ENCODE results near the gene PIGZ.
A peak's percentile ranks its signal among the peaks of the same experiment; 100 is the strongest.

The PIGZ gene

DNA sequence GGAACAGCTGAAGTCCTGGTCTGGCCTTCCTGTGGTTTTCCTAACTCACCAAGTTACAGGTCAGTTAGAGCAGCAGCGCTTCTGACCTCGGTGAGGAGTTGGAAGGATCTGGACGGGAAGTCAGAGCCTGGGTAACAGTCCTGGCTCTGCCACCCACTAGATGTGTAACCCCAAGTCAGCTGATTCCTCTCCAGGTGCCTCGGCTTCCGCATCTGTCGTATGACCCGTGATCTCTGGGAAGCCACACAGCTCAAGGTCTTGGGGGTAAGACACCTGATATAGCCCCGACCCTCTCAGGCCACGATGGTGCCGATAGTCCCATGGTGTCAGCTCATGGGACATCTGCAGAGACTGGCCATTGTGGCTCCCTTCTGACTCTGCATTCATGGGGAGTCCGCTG lies 8.3 kb upstream of the PIGZ start:
- DNase-seq, result no peak

DNA sequence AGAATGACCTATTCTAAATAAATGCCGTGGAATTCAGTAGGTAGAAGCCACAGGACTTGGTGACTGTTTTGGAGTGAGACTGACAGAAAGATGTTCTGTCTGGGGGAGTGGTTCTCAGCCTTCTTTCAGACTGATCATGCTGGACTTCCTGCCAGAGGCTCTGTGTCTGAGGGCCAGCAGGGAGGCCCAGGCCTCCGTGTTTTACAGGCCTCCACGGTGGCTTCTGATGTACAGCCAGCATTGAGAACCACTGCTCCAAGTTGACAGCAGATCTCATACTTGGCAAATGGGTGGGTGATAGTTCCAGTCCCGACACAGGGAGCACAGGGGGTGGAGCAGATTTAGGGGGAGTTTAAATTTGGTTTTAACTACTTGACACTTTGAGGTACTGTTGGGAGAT lies 6.7 kb upstream of the PIGZ start:
- DNase-seq, result no peak

DNA sequence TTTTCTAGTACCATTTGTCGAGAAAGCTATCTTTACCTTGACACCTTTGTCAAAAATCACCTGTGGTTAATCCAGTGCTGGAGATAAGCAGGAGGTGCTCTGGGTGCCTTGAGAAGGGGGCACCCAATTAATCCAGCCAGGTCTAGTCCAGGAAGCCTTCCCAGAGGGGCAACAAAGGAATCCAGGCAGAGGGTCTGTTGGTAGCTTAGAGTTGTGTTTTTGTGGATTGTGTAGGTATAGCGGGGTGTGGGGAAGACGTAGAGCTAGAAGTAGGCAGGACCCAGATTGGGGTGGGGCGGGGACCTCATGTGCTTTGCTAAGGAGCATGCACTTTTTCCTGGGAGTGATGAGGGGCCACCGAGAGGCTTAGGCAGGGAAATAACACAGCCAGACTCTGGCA lies 6.0 kb upstream of the PIGZ start:
- no peak for DNase-seq

DNA sequence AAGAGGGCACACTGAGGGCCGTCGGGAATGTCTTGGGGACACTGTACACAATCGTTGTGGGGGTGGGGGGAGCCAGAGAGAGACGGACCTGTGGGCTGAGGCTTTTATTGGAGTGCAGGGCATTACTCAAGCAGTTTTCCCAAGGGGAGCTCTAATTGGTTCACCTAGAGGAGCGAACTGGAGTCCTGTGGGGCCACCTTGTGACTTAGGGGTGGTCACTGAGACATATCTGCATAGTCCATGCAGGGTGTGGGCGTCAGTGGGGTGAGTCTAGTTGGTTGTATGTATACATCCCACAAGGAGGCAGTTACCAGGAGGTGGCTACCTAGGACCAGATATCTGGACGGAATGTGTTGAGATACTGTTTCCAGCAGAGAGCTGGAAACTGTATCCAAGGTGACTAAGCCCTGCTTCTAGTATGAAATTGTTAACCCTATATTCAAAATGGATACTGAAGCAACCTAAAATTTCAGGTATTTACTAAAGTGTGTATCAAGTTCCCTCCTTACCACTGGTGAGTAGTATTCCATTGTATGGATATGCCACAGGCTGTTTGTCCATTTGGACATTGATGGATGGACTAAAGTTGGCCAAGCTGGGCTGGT lies 2.6 kb upstream of the PIGZ start:
- DNase-seq, result peak in 1 of 2 experiments; percentile 11

DNA sequence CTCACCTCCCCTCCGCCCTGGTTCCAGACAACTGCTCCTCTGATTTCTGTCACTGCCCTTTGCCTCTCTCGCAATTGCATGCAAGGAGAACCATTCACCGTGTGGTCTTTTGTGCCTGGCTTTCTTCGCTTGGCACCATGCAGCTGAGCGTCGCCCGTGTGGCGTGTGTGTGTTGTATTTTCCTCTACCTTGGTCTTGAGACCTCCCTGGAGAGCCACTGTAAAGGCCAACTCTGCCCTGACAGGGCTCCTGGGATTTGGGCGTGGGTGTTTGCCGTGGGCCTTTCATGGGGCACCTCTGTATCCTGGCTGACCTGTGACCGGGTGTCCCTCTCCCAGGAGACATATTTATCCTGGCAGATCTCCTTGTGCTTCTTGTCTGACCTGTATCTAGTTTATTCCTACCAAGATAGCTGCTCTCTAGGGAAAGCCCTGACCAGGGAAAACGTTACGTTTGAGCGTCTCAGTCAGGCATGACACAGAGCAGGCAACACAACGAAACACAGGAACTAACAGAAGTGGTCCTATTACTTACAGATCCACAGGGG lies 2.0 kb upstream of the PIGZ start:
- no peak for DNase-seq

DNA sequence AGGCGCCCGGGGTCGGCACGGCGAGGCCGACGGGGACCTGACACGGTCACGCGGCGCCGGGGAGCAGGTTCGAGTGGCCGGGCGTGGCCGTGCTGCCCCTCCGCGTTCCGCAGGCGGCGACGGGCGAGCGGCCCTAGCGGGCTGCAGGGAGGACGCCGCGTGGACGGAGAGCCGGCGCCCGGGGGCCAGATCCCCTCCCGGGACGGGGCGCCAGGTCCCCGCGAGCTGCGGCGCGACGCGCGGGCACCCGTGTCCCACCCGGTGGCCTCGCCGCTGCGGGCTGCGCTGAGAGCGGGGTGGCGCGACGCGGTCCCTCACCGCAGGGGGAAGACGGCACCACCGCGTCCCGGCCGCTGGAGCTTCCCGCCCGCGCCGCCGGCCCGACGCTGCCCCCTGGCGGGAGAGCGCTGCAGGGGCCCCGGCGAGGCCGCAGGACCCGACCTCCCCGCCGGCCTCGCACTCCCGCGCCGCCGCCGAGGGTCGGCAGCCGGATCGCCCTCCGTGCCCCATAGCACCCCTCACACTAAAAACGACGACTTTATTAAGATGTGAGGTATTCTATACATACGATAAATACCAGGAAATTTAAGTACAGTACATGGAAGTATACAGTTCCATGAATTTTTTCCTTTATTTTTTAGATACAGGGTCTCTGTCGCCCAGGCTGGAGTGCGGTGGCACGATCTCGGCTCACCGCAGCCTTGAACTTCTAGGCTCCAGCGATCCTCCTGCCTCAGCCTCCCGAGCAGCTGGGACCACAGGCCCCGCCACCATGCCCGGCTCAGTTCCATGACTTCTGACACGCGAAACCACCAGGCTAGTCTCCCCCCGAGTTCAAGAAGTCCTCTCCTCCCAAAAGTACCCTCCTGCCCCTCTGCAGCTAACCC lies 1.3 kb upstream of the PIGZ start:
- DNase-seq, result peak in 1 of 2 experiments; percentile 37

DNA sequence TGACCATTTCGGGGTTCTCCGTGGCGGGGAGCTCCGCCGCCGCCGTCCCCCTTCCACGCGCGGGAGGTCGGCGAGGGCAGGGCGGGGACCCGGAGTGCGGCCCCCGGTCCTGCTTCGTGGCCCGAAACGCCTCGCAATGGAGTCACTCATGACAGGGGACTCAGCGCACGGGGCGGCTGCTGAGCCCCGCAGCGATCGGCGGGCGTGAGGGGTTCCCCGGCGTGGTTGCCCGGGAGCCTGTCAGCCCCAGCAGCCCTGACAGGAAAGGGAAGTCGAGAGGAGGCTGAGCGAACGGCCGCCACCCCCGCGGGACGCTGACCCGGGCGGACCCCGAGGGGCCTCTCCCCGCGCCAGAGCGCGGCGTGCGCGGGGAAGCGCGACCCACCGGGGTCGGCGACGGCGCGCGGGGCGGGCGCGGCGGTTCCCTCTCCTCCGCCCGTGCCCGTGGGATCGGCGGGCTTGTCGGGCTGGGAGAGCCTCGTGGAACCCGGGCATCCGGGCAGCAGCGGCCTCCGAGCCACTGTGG lies 564 bp upstream of the PIGZ start:
- DNase-seq, result no peak

DNA sequence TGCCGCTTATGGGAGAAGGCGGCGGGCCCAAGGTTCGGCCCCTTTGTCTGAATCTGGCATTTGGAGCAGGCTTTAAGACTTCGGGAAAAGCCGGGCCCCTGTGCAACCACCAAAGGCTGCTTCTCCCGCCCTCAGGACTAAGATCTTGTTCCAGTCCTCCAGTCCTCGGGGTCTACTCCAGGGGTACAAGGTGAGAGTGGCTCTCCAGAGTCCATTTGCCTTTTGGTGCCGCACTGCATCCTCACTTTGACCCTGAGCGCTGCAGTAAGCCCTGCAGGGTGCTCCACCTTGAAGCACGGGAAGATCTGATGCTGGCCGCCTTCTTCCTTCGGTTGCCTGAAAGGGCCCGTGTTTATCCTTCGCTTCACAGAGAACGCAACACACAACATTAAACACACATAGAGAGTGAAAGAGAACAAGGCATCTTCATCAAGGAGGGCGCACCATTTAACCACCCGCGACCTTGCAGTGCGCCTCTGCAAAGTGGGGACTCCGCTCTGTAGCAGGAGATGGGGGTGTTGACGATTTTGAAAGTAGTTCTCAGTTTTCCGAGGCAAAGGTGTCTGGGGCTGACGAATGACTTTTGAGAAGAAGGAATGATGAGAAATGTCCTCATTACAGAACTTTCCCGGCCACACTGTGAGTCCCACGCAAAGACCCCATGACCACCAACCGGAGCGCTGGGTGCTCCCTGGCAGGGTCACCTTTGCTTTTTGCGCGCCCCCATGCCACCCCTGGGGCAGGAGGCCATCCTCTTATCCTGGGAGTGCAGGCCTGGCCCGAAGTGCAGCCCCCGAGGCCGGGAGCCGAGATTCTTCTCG lies 1.0 kb downstream of the PIGZ start:
- no peak for DNase-seq

DNA sequence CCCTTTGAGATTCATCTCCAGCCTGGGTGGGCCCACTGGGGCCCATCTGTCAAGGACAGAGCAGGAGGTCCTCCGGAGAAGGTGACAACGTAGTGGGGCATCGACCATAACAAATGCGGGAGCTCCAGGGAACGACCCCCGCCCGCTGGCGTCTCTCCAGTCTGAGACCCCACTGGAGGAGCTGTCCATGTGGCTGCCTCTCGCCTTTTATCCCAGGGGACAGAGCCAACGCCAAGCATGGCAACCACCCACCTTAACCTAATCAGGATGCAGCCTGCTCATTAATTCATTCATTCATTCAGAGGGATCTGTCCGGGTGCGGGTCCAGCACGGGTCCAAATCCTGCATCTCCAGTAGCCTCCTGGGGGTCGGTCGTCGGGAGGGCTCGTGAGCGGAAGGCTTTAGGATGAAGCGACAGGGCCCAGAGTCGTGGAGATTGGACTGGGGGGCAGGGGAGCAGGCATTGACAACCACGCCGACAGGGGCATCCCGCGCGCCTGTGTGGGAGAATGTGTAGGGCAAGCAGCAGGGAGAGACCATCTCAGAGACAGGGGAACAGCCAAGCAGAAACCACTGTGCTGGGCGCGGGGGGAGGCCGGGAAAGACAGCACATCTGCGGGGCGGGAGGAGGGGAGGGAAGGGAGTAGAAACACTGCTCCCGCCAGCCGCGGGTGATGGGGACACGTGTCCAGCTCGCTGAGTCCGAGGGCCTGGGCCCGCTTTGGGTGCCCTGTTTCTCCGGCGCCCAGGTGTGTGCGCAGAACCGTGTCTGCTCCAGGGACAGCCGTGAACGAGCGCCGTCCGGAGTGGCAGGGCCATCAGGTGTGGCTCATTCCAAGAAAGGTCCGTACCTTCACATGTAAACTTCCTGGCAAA lies 1.9 kb downstream of the PIGZ start:
- no peak for DNase-seq

DNA sequence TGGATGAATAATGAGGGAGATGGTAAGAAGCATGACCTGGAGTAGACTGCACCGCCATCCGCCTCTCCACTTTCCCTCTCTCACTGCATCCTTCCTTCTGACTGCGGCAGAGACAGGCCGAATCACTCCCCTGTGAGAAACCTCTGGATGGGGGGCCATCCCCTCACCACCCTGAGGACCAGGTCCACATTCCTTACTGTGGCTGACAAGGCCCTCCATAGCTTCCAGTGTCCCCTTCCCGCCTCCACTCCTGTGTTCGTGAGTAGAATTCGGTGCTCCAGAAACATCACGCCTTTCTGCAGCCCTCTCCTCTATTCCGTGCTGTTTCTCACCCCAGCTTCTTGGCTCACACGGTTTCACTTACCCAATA lies 2.8 kb downstream of the PIGZ start:
- no peak for DNase-seq

DNA sequence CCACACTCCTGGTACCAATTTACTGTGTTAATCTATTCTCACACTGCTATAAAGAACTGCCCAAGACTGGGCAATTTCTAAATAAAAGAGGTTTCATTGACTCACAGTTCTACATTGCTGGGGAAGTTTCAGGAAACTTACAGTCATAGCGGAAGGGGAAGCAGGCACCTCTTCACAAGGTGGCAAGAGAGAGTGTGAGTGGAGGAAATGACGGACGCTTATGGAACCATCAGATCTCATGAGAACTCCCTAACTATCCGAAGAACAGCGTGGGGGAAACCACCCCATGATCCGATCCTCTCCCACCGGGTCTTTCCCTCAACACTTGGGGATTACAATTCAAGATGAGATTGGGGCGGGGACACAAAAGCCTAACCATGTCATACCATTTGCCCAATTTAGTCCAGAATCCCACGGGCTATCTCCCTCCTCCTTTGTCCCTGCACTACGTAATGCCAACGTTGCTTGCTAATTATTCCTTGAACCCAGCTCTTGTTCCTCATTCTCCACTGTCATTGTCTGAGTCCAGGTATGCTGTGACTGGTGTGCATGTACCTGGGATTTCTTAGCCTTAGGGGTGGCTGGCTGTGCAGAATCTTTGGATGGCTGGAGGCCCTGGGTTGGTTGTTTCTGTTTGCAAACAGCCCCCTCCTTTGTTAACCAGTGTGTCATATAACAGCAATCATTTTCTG lies 3.4 kb downstream of the PIGZ start:
- DNase-seq, result no peak

DNA sequence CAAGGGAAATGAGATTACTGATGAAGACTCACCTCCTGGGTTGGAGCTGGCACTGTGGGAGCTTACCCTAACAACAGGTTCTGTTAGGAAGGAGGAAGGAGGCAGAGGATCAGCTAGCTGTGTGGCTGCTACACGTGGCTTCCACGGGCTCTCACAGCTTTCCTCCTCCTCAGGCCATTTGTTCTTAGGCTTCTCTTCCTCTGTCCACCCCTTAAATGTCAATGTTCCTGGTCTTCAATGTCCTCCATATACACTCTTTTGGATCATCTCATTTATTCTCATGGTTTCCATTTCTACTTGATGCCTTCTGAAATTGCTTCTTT lies 5.0 kb downstream of the PIGZ start:
- DNase-seq, result no peak

DNA sequence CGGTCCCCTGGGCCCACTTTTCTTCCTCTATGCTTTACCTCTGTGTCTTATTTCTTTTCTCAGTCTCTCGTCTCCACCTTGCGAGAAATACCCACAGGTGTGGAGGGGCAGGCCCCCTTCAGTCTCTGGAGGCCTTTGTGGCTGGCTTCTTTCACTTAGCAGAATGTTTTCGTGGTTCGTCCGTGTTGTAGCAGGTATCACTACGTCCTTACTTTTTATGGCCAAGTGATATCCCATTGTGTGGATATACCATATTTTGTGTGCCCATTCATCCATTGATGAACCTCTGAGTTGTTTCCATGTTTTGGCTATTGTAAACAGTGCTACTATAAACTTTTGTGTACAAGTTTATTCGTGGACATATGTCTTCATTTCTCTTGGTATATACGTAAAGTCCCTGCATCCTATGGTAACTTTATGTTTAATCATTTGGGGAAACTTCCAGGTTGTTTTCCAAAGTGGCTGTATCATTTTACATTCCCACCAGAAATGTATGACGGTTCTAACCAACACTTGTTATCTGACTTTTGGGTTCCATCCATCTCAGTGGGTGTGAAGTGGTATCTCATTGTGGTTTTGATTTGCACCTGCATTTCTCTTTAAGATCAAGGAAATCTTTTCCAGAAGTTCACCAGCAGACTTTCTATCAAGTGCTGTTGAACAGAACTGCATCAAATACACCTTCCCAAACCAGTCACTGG lies 5.6 kb downstream of the PIGZ start:
- no peak for DNase-seq

DNA sequence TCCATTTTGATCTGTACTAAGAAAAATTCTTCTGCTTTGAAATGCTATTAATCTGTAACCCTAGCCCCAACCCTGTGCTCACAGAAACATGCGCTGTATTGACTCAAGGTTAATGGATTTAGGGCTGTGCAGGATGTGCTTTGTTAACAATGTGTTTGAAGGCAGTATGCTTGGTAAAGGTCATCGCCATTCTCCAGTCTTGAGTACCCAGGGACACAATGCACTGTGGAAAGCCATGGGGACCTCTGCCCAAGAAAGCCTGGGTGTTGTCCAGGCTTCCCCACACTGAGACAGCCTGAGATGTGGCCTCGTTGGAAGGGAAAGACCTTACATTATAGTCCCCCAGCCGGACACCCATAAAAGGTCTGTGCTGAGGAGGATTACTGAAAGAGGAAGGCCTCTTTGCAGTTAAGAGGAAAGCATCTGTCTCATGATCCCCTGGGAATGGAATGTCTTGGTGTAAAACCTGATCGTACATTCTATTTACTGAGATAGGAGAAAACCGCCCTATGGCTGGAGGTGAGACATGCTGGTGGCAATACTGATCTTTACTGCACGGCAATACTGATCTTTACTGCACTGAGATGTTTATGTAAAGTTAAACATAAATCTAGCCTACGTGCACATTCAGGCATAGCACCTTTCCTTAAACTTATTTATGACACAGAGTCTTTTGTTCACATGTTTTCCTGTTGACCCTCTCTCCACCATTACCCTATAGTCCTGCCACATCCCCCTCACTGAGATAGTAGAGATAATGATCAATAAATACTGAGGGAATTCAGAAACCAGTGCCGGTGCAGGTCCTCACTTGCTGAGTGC lies 6.3 kb downstream of the PIGZ start:
- no peak for DNase-seq

DNA sequence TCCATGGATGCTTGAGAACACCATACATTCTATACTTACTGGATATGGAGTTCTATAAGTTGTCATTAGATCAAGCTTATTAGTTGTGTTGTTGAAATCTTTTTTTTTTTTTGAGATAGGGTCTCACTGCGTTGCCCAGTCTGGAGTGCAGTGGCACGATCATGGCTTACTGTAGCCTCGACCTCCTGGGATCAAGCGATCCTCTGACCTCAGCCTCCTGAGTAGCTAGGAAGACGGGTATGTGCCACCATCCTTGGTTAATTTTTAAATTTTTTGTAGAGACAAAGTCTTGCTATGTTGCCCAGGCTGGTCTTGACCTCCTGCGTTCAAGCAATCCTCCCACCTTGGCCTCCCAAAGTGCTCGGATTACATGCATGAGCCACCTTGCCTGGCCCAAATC lies 13.8 kb downstream of the PIGZ start:
- no peak for DNase-seq

DNA sequence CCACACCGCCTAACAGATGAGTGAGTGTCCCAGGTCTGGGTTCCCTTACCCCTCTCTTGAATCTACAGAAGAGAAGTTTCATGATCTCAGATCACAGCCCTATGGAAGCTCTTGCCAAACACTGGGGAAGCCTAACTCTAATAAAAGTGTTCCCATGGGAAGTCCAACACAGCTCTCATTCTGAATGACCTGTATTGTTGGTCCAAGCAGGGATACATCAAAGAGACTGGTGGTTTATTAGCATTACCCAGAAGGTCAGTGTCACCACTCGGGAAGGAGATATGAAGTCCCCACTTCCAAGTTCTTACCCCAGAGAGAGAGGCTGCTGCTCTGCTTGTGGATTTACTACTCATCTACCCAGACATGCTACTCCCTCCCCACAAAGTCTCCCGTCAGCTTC lies 17.3 kb downstream of the PIGZ start:
- DNase-seq, result no peak

DNA sequence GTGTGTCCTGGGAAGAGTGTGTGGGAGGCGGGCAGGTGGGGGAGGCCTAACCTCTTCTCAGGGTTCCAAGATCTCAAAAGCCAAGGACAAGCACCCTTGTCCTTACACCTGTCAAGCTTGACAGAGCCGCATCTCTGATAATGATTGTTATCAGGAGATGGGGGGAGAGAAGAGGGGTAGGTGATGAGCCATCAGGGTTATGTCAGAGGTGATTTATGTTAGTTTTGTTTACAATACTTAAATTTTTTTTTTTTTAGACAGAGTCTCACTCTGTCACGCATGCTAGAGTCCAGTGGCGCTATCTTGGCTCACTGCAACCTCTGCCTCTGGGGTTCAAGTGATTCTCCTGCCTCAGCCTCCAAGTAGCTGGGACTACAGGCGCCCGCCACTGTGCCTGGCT lies 18.9 kb downstream of the PIGZ start:
- DNase-seq, result no peak

DNA sequence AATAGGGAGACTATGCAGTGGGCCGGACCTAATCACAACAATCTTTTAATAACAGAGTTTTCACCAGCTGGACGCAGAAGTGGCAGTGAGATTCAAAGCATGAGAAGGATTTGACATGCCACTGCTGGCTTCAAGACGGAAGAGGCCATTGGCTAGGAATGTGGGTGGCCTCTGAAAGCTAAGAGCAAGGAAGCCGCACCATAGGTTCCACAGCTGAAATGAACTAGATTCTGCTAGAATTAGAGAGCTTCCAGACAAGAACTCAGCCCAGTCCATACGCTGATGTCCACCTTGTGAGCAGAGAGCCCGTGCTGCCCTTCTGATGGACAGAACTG lies 19.4 kb downstream of the PIGZ start:
- no peak for DNase-seq

DNA sequence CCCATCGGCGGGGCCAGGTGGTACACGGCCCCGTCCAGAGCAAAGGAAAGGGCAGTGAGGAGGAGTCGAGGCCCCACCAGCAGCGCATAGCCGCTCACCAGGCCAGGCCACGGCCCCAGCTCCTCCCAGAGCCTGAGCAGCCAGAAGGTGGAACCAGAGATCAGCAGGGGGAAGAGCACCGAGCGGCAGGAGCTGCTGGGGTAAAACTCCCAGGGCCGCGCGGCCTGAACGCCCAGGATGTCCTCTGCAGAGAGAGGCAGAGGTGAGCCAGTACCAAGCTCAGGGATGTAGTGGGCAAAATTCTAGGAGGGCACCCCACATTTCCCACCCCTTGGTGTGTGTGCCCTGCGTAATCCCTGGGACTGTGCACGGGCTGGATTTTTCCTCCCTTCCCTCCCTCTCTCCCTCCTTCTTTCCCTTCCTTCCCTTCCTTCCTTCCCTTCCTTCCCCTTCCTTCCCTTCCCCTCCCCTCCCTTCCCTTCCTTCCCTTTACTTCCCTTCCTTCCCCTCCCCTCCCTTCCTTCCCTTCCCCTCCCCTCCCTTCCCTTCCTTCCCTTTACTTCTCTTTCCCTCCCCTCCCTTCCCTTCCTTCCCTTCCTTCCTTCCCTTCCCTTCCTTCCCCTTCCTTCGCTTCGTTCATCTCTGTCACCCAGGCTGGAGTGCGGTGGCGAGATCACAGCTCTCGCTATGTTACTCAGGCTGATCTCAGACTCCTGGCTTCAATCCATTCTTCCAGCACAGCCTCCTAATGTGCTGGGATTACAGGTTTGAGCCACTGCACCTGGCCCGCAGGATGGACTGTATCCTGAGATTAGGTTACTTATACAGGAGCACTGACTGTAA lies 20.0 kb downstream of the PIGZ start:
- DNase-seq, result no peak

All from SW 1271 (cell line).